Activated T-cell treated with anti-CD3 and anti-CD28 coated beads, Interleukin-2, amount 50 U/mL, for 24 hours (primary cell): ENCODE measurements around the gene FAH.

Experiments
- DNase-seq: peaks from one replicate; pipeline ENCODE4 v3.0.0-alpha.2; 2020
- H3K27ac Mint-ChIP-seq: 2 replicates; pipeline ENCODE4 v1.8.0; 2020; ENCODE audit warnings: mild to moderate bottlenecking, mixed read lengths
- H3K27me3 Mint-ChIP-seq: 2 replicates; pipeline ENCODE4 v1.8.0; 2020; ENCODE audit warnings: mixed read lengths
- H3K36me3 Mint-ChIP-seq: 2 replicates; pipeline ENCODE4 v1.8.0; 2020; ENCODE audit warnings: low read depth, mixed read lengths
- H3K4me1 Mint-ChIP-seq: 2 replicates; pipeline ENCODE4 v1.8.0; 2020; ENCODE audit warnings: low read depth, mixed read lengths
- H3K4me3 Mint-ChIP-seq: 2 replicates; pipeline ENCODE4 v1.8.0; 2020; ENCODE audit warnings: mild to moderate bottlenecking, moderate library complexity, mixed read lengths
- H3K9me3 Mint-ChIP-seq: 2 replicates; pipeline ENCODE4 v1.8.0; 2020; ENCODE audit warnings: mixed read lengths

The FAH gene

DNA sequence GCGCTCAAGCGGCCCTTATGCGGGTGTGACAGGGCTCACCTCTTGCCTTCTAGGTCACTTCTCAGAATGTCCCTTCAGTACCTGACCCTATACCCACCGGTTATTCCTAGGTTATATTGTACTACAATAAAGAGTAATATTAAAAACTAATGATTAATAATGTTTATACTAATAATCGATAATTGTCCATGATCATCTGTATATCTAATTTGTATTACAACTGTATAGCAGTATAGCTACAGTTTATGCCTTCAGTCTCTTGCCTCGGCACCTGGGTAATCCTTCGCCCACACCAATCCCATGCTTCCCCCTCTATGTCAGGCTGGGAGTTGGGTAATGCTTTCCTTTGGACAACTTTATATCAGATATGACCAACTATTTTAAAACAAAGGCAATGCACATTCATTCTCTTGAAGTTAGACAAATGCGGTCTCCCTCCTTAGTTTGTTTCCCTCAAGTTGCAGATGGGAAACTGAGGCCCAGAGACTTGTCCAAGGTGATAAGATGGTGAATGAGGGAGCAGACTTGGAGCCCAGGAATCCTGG is 3.4 kb downstream of the FAH start:
- Mint-ChIP-seq H3K27me3 (no peaks in the 10 kb centered on the region), H3K4me3 (no peak overlapping the region), H3K4me1 (peaks cover 52% of the 10 kb centered on the region), H3K27ac (no peak overlapping the region), H3K9me3 (no peaks in the 10 kb centered on the region), H3K36me3 (peaks cover 37% of the 10 kb centered on the region)
- DNase-seq: no peak

DNA sequence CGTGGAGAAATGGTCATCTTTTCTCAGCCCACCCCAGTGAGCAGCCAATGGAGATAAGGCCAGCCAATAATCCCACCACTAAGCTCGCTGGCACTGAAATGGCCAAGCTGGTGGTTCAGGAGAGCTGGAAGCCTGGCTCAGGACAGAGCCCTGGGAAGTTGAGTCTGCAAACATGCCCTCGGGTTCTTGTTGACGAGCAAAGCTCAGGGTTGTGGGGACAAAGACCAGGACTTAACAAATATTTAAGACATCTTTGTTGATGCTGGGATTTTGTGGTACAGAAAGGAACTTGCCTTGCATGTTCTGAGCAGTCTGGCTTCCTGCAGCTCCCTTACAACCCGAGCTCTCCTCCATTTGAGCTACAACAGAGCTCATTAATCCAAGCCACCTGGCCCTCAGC is 4.4 kb downstream of the FAH start:
- Mint-ChIP-seq H3K36me3 (peaks cover 47% of the 10 kb centered on the region), H3K27ac (no peak overlapping the region), H3K4me1 (peaks cover 48% of the 10 kb centered on the region), H3K4me3 (no peak overlapping the region), H3K9me3 (no peaks in the 10 kb centered on the region), H3K27me3 (no peaks in the 10 kb centered on the region)
- DNase-seq: no peak

DNA sequence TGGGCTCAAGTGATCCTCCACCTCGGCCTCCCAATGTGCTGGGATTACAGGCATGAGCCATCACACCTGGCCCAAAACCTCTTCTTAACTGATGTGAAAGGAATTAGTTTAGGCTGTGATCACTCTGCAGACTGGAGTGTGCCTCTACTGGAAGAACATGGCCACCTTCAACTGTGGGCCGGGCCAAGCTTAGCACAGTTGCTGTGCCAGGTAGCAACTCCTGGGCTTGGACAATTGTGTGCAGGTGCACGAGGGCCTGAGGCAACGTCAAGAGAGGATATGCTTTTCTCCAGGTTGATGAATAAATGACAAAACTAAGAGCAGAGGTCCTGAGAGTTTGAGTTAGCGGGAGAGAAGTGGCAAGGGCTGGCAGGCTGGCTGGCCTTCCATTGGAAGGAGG is 6.5 kb downstream of the FAH start:
- Mint-ChIP-seq H3K4me3 (no peak overlapping the region), H3K36me3 (peaks cover 62% of the 10 kb centered on the region), H3K27ac (no peak overlapping the region), H3K4me1 (peaks cover 36% of the 10 kb centered on the region), H3K27me3 (no peaks in the 10 kb centered on the region), H3K9me3 (no peaks in the 10 kb centered on the region)
- no peak for DNase-seq

DNA sequence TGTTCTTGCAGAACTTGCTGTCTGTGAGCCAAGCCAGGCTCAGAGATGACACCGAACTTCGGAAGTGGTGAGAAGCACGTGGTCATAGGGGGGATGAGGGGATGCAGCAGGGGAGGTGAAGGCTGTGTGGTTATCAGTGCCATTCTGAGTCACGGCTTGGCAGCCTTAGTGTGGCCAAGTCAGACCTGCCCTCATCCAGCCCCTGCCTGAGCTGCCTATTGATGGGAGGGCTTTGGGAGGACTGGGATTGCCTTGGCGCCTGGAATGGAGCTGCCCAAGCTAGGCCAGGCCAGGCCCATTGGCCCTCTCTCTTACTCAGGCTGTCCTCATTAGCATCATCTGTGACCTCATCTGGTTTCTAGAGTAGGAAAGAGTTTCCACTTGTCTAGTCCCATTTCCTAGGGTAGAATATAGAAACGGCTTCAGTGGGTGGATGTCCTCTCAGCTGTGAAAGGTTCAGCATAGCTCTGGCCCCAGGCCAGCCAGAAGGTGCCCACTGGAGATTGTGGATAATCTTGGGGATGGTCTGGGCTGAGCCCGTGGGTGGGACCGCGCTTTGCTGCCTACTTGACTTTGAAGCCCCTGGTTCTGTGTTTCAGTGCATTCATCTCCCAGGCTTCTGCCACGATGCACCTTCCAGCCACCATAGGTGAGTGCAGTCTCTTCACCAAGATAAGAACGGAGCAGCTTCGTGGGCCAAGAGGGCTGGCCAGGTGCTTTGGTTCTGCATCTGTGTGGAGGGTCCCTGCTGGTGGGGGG is 7.2 kb downstream of the FAH start:
- Mint-ChIP-seq H3K27me3 (no peaks in the 10 kb centered on the region), H3K4me1 (peaks cover 30% of the 10 kb centered on the region), H3K9me3 (no peaks in the 10 kb centered on the region)

DNA sequence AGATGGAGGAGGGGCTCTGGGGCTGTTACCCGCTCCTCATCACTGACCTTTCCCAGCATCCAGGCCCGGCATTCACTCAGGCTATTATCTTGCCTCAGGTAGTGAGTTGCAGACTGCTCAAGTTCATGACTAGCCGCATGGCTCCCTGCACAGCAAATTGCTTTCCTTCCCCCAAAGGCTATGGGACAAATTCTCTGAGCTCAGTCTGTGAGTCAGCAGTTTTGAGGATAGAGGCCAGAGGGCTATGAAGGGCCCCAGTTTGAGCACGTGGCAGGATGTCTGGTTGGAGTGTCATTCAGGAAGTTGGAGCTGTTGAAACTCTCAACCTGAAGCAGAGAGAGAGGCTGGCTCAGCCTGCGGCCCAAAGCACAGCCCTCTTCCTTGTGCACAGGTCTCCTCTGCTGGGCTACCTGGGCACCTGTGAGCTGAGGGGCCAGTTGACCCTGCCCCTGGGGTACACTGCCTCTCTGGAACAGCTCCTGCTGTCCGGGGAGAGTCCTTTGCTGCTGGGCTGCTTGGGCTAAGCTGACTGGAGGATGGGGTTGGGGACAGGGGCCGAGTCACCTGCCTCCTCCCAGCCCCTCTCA is 7.9 kb downstream of the FAH start:
- Mint-ChIP-seq H3K27me3 (no peaks in the 10 kb centered on the region), H3K4me3 (no peak overlapping the region), H3K9me3 (no peaks in the 10 kb centered on the region), H3K4me1 (peaks cover 24% of the 10 kb centered on the region), H3K36me3 (peaks cover 63% of the 10 kb centered on the region), H3K27ac (peak overlapping the region; percentile 85)
- peak; percentile 49 for DNase-seq

More for the DNA sequence above, 7.2 kb downstream of the FAH start:
- peak overlapping the region; percentile 85 for H3K27ac Mint-ChIP-seq
- peaks cover 64% of the 10 kb centered on the region for H3K36me3 Mint-ChIP-seq
- H3K4me3 Mint-ChIP-seq: no peak overlapping the region
- no peak for DNase-seq

DNA sequence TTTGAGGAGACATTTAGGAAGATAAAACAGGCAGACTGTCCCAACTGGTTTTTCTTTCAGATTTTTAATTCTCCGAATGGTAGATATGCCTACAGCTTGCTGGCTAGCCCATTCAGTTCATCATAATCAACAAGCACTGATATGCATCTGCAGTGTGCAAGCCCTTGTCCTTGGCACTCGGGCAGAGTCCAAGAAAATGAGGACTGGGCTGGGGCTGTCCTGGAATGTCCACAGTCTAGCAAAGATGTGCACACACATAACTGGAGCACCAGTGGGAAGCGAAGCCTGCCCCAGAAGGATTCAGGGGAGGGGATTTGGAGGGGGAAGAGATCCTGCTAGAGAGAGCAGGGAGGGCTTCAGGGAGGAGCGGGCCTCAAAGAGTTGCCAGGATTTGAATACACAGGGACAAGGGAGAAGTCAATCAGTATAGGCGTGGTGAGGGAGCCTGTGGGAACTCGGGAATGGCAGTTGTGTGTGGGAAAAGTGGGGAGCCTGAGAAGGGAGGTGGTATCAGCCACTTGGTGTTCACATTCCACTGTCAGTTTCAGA is 8.7 kb downstream of the FAH start:
- Mint-ChIP-seq H3K9me3 (no peaks in the 10 kb centered on the region), H3K36me3 (peaks cover 63% of the 10 kb centered on the region), H3K27me3 (no peaks in the 10 kb centered on the region), H3K4me3 (no peak overlapping the region), H3K27ac (no peak overlapping the region), H3K4me1 (peaks cover 23% of the 10 kb centered on the region)
- DNase-seq: no peak

DNA sequence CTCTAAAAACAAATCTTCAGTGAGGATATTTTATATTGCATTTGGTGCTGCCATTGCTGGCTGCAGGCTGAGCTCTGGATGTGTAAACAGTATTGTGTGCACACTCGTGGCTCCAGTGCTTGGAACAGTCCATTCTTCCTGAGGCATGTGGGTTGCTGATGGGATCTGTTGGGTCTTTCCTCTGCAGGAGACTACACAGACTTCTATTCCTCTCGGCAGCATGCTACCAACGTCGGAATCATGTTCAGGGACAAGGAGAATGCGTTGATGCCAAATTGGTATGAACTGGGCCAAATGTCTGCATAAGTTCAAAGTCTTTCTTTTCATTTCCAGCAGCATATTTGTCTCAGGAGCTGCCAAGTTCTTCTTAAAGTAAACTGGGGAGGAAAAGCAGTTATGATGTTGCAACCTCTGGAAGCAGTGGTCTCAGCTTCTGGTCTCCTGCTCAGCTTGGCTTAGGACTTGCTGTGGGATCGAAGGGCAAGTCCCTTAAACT is 9.3 kb downstream of the FAH start:
- no peak for DNase-seq
- H3K4me1 Mint-ChIP-seq: peaks cover 23% of the 10 kb centered on the region
- no peak overlapping the region for H3K27ac Mint-ChIP-seq
- H3K27me3 Mint-ChIP-seq: no peaks in the 10 kb centered on the region
- H3K4me3 Mint-ChIP-seq: no peak overlapping the region
- peaks cover 63% of the 10 kb centered on the region for H3K36me3 Mint-ChIP-seq
- H3K9me3 Mint-ChIP-seq: no peaks in the 10 kb centered on the region

DNA sequence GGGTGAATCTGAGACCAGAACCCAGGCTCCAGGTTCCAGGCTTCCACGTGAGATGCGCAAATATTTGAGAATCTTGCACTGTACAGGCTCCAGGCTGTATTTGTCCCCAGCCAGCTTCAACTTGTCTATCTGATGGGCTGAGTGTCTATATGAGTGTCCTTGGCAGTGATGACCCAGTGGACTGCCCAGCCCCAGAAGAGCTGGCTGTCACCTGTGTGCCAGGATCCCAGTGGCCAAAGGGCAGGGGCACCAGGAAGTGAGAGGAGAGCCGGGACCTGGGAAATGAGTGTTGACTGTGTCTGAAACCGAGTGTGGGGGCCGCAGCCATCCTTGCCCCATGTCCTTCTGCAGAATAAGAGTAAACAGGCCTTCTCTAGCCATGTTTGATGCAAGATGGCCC is 10.4 kb downstream of the FAH start:
- Mint-ChIP-seq H3K4me3 (no peak overlapping the region), H3K36me3 (peaks cover 68% of the 10 kb centered on the region), H3K9me3 (no peaks in the 10 kb centered on the region), H3K27me3 (no peaks in the 10 kb centered on the region), H3K27ac (no peak overlapping the region), H3K4me1 (peaks cover 23% of the 10 kb centered on the region)
- no peak for DNase-seq

DNA sequence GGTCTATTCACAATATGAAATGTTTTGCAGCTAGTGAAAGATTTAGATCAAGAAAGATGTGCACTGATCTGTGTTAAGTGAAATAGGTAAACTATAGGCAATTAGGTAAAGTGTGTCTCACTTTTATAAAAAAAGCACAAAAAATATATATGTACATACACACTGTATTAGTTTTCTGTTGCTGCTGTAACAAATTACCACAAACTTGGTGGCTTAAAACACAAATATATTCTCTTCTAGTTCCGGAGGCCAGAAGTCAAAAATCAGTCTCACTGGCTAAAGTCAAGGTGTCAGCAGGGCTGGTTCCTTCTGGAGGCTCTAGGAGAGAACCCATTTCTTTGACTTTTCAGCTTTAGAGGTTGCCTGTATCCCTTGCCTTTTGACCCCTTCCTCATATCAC is 11.1 kb downstream of the FAH start:
- Mint-ChIP-seq H3K4me1 (peaks cover 23% of the 10 kb centered on the region), H3K9me3 (no peaks in the 10 kb centered on the region), H3K27ac (no peak overlapping the region), H3K27me3 (no peaks in the 10 kb centered on the region), H3K36me3 (peaks cover 69% of the 10 kb centered on the region), H3K4me3 (no peak overlapping the region)
- DNase-seq: no peak

DNA sequence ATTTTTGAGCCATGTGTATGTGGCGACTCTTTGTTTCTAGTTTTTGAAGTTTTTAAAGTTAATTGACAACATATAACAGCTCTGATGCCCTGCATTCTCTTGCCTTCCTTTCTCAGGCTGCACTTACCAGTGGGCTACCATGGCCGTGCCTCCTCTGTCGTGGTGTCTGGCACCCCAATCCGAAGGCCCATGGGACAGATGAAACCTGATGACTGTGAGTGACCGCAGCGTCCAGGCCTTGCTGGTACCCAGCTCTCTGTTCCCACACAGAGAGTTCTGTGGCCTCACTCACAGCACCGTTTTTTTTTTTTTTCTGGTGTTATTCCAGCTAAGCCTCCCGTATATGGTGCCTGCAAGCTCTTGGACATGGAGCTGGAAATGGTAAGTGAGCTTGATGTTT is 15.1 kb downstream of the FAH start:
- Mint-ChIP-seq H3K9me3 (no peaks in the 10 kb centered on the region), H3K36me3 (peaks cover 53% of the 10 kb centered on the region)

DNA sequence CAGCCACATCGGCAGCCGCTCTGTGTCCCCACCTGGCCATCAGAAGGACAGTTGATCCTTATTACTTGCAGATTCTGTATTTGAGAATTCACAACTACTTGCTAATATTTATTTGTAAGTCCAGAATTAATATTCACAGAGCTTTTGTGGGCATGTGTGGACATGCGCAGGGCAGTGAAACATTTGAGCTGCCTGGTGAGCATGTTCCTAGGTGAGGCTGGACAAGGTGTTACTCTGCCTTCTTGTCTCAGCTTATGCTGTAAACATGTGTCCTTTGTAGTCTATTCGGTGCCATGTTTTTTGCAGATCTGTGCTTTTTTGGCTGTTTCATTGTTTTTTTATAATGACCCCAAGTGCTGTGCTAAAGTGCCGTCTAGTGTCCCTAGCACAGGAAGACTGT is 15.6 kb downstream of the FAH start:
- Mint-ChIP-seq H3K4me3 (no peak overlapping the region), H3K27ac (no peak overlapping the region), H3K27me3 (no peaks in the 10 kb centered on the region), H3K36me3 (peaks cover 51% of the 10 kb centered on the region), H3K4me1 (no peaks in the 10 kb centered on the region), H3K9me3 (no peaks in the 10 kb centered on the region)
- no peak for DNase-seq

More for the DNA sequence above, 15.1 kb downstream of the FAH start:
- Mint-ChIP-seq H3K4me1 (no peaks in the 10 kb centered on the region), H3K27ac (no peak overlapping the region), H3K4me3 (no peak overlapping the region), H3K27me3 (no peaks in the 10 kb centered on the region)
- DNase-seq: no peak

DNA sequence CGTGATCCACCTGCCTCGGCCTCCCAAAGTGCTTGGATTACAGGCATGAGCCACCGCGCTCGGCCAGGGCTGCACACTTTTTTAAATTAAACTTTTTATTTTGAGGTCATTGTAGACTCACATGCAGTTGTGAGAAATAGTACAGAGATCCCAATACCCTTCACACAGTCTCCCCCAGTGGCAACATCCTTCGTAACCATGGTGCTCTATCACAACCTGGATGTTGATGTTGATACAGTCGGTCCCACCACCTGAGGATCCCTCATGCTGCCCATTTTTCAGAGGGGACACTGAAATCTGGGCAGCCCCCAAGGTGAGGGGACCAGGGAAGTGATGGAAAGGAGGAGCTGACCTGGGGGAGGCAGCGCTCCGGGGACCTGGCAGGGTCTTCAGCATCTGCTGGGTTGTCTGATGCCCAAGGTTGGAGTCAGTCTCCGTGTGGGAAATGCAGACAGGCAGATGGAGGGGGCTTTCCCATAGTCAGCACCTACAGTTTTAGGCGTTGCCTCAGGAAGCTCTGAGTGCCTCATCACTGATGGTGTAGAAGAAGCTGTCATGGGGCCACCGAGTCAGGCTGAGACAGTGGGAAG is 17.1 kb downstream of the FAH start:
- Mint-ChIP-seq H3K36me3 (peaks cover 45% of the 10 kb centered on the region), H3K9me3 (no peaks in the 10 kb centered on the region), H3K27me3 (no peaks in the 10 kb centered on the region), H3K27ac (no peak overlapping the region), H3K4me3 (no peak overlapping the region), H3K4me1 (no peaks in the 10 kb centered on the region)
- DNase-seq: no peak

DNA sequence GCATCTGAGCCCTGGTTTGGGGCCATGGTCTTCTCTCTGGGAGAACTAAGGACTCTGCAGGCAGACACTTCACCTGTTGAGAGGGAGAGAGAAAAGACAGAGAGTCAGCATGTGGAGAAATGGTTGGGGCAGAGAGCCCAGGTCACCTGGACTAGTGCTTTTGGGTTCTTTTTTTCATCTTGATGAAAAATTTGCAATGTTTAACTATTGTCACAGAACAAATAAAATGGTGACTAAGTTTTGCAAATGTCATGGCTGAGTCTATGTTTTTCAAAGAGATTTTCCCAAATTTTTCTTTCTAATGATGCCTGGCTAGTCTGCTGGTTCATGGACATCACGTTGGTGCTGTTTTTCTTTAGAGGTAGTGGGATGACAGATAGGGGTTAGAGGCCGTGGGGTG is 17.8 kb downstream of the FAH start:
- Mint-ChIP-seq H3K9me3 (no peaks in the 10 kb centered on the region), H3K36me3 (peaks cover 46% of the 10 kb centered on the region), H3K27me3 (no peaks in the 10 kb centered on the region), H3K27ac (no peak overlapping the region), H3K4me3 (no peak overlapping the region), H3K4me1 (no peaks in the 10 kb centered on the region)
- DNase-seq: no peak

DNA sequence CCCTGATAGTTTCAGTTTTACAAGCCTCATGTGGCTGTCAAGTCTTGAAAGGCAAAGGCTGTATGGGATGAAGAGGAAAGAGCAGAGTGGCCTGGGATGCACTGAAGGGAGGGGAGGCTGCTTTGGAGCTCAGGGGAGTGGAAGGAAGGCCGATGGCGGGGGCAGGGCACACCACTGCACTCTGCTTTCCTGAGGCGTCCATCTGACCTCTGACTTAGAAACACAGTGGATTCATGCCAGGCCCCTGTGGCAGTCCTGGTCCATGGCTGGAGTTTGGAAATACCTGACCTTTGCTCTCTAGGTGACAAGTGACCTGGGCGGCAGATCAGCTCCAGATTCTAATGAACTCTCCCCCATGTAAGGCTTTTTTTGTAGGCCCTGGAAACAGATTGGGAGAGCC is 19.0 kb downstream of the FAH start:
- H3K9me3 Mint-ChIP-seq: no peaks in the 10 kb centered on the region
- no peak overlapping the region for H3K27ac Mint-ChIP-seq
- no peaks in the 10 kb centered on the region for H3K27me3 Mint-ChIP-seq
- no peak for DNase-seq
- H3K4me1 Mint-ChIP-seq: no peaks in the 10 kb centered on the region
- H3K36me3 Mint-ChIP-seq: peaks cover 52% of the 10 kb centered on the region
- no peak overlapping the region for H3K4me3 Mint-ChIP-seq

DNA sequence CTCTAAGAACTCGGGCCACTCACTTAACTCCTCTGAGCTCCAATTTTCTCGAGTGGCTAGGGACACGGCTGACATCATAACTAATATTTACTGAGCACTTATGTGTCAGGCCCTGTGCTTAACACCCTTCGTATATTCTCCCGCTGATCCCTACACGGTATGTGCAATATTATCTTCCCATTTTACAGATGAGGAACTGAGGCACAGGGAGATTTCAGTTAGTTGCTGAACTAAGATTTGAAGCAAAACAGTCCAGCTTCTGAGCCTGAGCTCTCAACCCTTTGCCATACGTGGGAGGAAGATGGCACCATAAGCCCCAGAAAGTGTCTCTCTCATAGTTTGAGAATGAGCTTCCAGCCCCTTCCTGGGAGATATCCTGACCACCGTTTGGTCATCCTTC is 19.6 kb downstream of the FAH start:
- Mint-ChIP-seq H3K27ac (no peak overlapping the region), H3K4me3 (no peak overlapping the region), H3K27me3 (no peaks in the 10 kb centered on the region), H3K4me1 (no peaks in the 10 kb centered on the region), H3K9me3 (no peaks in the 10 kb centered on the region), H3K36me3 (peaks cover 58% of the 10 kb centered on the region)
- no peak for DNase-seq
